H1 (cell line): Measurements from ENCODE around the gene PSD2. TPM values are rescaled to one million over a fixed set of nuclear protein-coding genes. Genes with fewer than 3 reads are reported as not detected.

Source experiments
- CBX8 ChIP-seq: fragments of 300-800, 300-1000 bp; sonication (generic); IDR thresholded peaks from 2 replicates; pipeline ENCODE4 v1.7.1; 2016; ENCODE audit warnings: low read depth, low read length, borderline replicate concordance
- GABPA ChIP-seq: IDR thresholded peaks from 2 replicates; pipeline ENCODE4 v1.6.1; 2011; ENCODE audit warnings: mild to moderate bottlenecking, low read length, moderate library complexity, borderline replicate concordance; ENCODE audit not compliant: insufficient read depth
- POLR2AphosphoS5 ChIP-seq: IDR thresholded peaks from 2 replicates; pipeline ENCODE4 v1.6.1; 2011; ENCODE audit warnings: low read depth, low read length
- SP1 ChIP-seq: IDR thresholded peaks from 2 replicates; pipeline ENCODE4 v1.6.1; 2011; ENCODE audit warnings: low read depth, low read length
- SRF ChIP-seq: IDR thresholded peaks from 2 replicates; pipeline ENCODE4 v1.6.1; 2011; ENCODE audit warnings: mild to moderate bottlenecking, low read depth, low read length, moderate library complexity
- polyA plus RNA-seq, 7 experiments: library from polyadenylated mRNA; depleted of rRNA in 3 of 7; stranded (reverse) in 5 of 7; unstranded in 2 of 7; fragments of >200 nt in 5 of 7; fragments of 200-250 nt in 2 of 7; gene quantifications; 1 replicate in 5 of 7; 2 replicates in 1 of 7; 4 replicates in 1 of 7; pipeline versions ENCODE4 v1.2.1 to v1.2.3, GENCODE V29; 2011 to 2013; ENCODE audit warnings: missing spikeins in 2 of 7, mixed read lengths in 2 of 7
- total RNA-seq: library from RNA; stranded (reverse); fragmentation: NEBNext Ultra II Directional; extraction: Animal tissue kit (Norgen Biotek cat#: 25700); gene quantifications from 2 replicates; pipeline ENCODE4 v1.2.1, GENCODE V29; 2021
- TF ChIP-seq, protein P1 (sequence below): IDR thresholded peaks from 2 replicates; pipeline ENCODE4 v1.6.1; 2012; ENCODE audit warnings: inconsistent platforms
- TF ChIP-seq, protein P2 (sequence below): IDR thresholded peaks from 2 replicates; pipeline ENCODE4 v1.6.1; 2012; ENCODE audit warnings: inconsistent platforms
- TF ChIP-seq, protein P3 (sequence below): fragments of 300-600 bp; sonication (generic); IDR thresholded peaks from 2 replicates; pipeline ENCODE4 v1.7.1; 2012; ENCODE audit warnings: low read length, moderate library complexity, mild to moderate bottlenecking, inconsistent platforms; ENCODE audit not compliant: insufficient replicate concordance

The PSD2 gene
- total and polyA plus RNA-seq, 2 of the 8 experiments (the other 6 are each of a cell fraction or from before 2014, with no cell fraction given), result 0.06 to 0.14 TPM

DNA sequence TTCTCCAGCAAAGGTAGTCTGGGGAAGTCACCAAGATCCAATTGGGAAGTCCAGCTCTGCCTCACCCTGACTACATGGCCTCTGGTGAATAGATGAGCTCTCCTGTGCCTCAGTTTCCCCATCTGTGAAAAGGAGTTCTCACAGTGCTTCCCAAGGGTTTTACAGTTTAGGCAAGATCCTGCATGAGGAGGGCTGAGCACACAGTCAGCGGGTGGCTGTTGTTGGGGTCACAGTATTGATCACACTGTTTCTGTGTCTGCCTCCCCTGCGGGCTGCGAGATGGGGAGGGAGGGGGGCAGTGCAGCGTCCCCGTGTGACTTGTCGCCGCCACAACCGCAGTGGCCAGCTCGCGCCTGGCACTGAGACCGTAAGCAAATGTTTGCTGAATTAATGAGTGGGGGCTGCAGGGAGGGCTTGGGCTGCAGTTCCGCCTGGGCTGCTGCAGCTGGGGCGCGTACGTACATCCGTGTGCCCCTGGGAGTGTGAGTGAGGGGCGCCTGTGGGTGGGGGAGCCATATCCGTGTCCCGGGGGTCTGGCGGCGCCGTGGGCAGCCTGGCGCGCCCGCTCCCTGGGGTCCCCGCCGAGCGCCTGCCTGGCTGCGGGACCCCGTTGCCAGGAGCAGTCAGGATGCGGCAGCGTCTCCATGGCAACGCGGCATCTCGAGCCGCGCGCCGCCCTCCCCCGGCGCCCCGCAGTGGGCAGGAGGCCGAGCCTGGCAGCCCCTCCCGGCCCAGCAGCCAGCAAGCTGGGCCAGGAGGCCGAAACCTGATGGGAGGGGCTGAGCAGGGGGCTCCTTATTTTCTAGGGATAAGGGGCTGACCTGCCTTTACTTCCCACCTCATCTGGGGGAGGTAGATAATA is 31.4 kb upstream of the PSD2 start (continued):
- TF ChIP-seq, protein P1, sequence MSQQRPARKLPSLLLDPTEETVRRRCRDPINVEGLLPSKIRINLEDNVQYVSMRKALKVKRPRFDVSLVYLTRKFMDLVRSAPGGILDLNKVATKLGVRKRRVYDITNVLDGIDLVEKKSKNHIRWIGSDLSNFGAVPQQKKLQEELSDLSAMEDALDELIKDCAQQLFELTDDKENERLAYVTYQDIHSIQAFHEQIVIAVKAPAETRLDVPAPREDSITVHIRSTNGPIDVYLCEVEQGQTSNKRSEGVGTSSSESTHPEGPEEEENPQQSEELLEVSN, result no peak
- TF ChIP-seq CBX8 (no peak), POLR2AphosphoS5 (no peak), SP1 (no peak), SRF (no peak), GABPA (no peak)
- TF ChIP-seq, protein P2, sequence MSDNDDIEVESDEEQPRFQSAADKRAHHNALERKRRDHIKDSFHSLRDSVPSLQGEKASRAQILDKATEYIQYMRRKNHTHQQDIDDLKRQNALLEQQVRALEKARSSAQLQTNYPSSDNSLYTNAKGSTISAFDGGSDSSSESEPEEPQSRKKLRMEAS, result no peak
- TF ChIP-seq, protein P3, sequence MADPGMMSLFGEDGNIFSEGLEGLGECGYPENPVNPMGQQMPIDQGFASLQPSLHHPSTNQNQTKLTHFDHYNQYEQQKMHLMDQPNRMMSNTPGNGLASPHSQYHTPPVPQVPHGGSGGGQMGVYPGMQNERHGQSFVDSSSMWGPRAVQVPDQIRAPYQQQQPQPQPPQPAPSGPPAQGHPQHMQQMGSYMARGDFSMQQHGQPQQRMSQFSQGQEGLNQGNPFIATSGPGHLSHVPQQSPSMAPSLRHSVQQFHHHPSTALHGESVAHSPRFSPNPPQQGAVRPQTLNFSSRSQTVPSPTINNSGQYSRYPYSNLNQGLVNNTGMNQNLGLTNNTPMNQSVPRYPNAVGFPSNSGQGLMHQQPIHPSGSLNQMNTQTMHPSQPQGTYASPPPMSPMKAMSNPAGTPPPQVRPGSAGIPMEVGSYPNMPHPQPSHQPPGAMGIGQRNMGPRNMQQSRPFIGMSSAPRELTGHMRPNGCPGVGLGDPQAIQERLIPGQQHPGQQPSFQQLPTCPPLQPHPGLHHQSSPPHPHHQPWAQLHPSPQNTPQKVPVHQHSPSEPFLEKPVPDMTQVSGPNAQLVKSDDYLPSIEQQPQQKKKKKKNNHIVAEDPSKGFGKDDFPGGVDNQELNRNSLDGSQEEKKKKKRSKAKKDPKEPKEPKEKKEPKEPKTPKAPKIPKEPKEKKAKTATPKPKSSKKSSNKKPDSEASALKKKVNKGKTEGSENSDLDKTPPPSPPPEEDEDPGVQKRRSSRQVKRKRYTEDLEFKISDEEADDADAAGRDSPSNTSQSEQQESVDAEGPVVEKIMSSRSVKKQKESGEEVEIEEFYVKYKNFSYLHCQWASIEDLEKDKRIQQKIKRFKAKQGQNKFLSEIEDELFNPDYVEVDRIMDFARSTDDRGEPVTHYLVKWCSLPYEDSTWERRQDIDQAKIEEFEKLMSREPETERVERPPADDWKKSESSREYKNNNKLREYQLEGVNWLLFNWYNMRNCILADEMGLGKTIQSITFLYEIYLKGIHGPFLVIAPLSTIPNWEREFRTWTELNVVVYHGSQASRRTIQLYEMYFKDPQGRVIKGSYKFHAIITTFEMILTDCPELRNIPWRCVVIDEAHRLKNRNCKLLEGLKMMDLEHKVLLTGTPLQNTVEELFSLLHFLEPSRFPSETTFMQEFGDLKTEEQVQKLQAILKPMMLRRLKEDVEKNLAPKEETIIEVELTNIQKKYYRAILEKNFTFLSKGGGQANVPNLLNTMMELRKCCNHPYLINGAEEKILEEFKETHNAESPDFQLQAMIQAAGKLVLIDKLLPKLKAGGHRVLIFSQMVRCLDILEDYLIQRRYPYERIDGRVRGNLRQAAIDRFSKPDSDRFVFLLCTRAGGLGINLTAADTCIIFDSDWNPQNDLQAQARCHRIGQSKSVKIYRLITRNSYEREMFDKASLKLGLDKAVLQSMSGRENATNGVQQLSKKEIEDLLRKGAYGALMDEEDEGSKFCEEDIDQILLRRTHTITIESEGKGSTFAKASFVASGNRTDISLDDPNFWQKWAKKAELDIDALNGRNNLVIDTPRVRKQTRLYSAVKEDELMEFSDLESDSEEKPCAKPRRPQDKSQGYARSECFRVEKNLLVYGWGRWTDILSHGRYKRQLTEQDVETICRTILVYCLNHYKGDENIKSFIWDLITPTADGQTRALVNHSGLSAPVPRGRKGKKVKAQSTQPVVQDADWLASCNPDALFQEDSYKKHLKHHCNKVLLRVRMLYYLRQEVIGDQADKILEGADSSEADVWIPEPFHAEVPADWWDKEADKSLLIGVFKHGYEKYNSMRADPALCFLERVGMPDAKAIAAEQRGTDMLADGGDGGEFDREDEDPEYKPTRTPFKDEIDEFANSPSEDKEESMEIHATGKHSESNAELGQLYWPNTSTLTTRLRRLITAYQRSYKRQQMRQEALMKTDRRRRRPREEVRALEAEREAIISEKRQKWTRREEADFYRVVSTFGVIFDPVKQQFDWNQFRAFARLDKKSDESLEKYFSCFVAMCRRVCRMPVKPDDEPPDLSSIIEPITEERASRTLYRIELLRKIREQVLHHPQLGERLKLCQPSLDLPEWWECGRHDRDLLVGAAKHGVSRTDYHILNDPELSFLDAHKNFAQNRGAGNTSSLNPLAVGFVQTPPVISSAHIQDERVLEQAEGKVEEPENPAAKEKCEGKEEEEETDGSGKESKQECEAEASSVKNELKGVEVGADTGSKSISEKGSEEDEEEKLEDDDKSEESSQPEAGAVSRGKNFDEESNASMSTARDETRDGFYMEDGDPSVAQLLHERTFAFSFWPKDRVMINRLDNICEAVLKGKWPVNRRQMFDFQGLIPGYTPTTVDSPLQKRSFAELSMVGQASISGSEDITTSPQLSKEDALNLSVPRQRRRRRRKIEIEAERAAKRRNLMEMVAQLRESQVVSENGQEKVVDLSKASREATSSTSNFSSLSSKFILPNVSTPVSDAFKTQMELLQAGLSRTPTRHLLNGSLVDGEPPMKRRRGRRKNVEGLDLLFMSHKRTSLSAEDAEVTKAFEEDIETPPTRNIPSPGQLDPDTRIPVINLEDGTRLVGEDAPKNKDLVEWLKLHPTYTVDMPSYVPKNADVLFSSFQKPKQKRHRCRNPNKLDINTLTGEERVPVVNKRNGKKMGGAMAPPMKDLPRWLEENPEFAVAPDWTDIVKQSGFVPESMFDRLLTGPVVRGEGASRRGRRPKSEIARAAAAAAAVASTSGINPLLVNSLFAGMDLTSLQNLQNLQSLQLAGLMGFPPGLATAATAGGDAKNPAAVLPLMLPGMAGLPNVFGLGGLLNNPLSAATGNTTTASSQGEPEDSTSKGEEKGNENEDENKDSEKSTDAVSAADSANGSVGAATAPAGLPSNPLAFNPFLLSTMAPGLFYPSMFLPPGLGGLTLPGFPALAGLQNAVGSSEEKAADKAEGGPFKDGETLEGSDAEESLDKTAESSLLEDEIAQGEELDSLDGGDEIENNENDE, result no peak
